Suprapubic skin (tissue), 4 donors: ENCODE results near the gene ERGIC1. TPM values are rescaled to one million over a fixed set of nuclear protein-coding genes. Genes with fewer than 3 reads are reported as not detected.
"Not testable (repeated sequence)": the region's sequence is repeated elsewhere in the genome, so short reads cannot be mapped to it uniquely, and the experiment has no call there.

Experiments
- DNase-seq, 2 donors: peaks; one replicate each; pipeline ENCODE4 v3.0.0-alpha.2; 2019; ENCODE audit warnings: low spot score in 2 of 2
- H3K27ac ChIP-seq: fragments of 200-600 bp; sonication (generic); one replicate; pipeline ENCODE4 v1.5.1; 2019
- H3K27me3 ChIP-seq: fragments of 200-600 bp; sonication (generic); one replicate; pipeline ENCODE4 v1.5.1; 2019
- H3K36me3 ChIP-seq: fragments of 200-600 bp; sonication (generic); one replicate; pipeline ENCODE4 v1.5.1; 2019
- H3K4me1 ChIP-seq: fragments of 200-600 bp; sonication (generic); one replicate; pipeline ENCODE4 v1.5.1; 2019
- H3K4me3 ChIP-seq: fragments of 200-600 bp; sonication (generic); one replicate; pipeline ENCODE4 v1.5.1; 2019; ENCODE audit warnings: mild to moderate bottlenecking
- H3K9me3 ChIP-seq: fragments of 200-600 bp; sonication (generic); one replicate; pipeline ENCODE4 v1.5.1; 2019
- CTCF ChIP-seq, 2 donors: fragments of 200-600 bp in 1 of 2; fragments of 450-650 bp in 1 of 2; sonication (generic) in 1 of 2; IDR thresholded peaks; one replicate each; pipeline ENCODE4 v1.5.1; 2016 to 2019; ENCODE audit warnings: antibody characterized with exemption in 2 of 2, mild to moderate bottlenecking in 1 of 2, moderate library complexity in 1 of 2
- EP300 ChIP-seq: sonication (generic); formaldehyde crosslinking; IDR thresholded peaks from one replicate; pipeline ENCODE4 v1.6.1; 2017; ENCODE audit warnings: antibody characterized with exemption
- POLR2A ChIP-seq, 2 donors: fragments of 450-650 bp; IDR thresholded peaks; one replicate each; pipeline ENCODE4 v1.6.1; 2017; ENCODE audit warnings: antibody characterized with exemption in 2 of 2, mild to moderate bottlenecking in 2 of 2, moderate library complexity in 2 of 2
- POLR2AphosphoS5 ChIP-seq, 3 donors: sonication (generic); formaldehyde crosslinking; IDR thresholded peaks; one replicate each; pipeline ENCODE4 v1.6.1; 2017; ENCODE audit warnings: antibody characterized with exemption in 3 of 3
- WGBS: methylation state at CpG from one replicate; pipeline ENCODE4 v1.1.5; 2018; 5-methylcytosine and 5-hydroxymethylcytosine counted together
- total RNA-seq, 4 donors: library from RNA; depleted of rRNA; stranded (reverse); fragments of >200 nt; gene quantifications; one replicate each; pipeline ENCODE4 v1.1.0, GENCODE V29; 2016

The ERGIC1 gene
- total RNA-seq, 4 donors from 2014 or later: 81.2 to 106 (median 91.8) TPM

- no peak for DNase-seq
- Histone ChIP-seq H3K36me3 (no peaks in the 10 kb centered on the region), H3K4me1 (peaks cover 48% of the 10 kb centered on the region), H3K9me3 (no peaks in the 10 kb centered on the region), H3K4me3 (no peak overlapping the region), H3K27me3 (no peaks in the 10 kb centered on the region), H3K27ac (no peak overlapping the region)
- TF ChIP-seq POLR2AphosphoS5 (IDR thresholded peaks at IDR 0.05): no peak
- TF ChIP-seq CTCF (IDR thresholded peaks at IDR 0.05): no peak
- no peak for TF ChIP-seq POLR2A (IDR thresholded peaks at IDR 0.05)
- no peak for TF ChIP-seq EP300
- WGBS: 93% methylated on average over 5 of the region's 5 CpGs
These were observed 11.5 kb downstream of the ERGIC1 start for GRCh38 chr5:172845576-172845975.

GRCh38 chr5:172846249-172846648 lies 12.2 kb downstream of the ERGIC1 start:
- Histone ChIP-seq H3K27me3 (no peaks in the 10 kb centered on the region), H3K4me3 (no peak overlapping the region), H3K4me1 (peaks cover 44% of the 10 kb centered on the region), H3K36me3 (no peaks in the 10 kb centered on the region), H3K27ac (no peak overlapping the region), H3K9me3 (no peaks in the 10 kb centered on the region)
- WGBS: 72% methylated on average over 5 of the region's 5 CpGs
- DNase-seq: no peak
- no peak for TF ChIP-seq EP300
- TF ChIP-seq POLR2A (IDR thresholded peaks at IDR 0.05): no peak
- TF ChIP-seq POLR2AphosphoS5 (IDR thresholded peaks at IDR 0.05): no peak
- TF ChIP-seq CTCF (IDR thresholded peaks at IDR 0.05): no peak

GRCh38 chr5:172846677-172847076 lies 12.6 kb downstream of the ERGIC1 start:
- no peak overlapping the region for H3K4me3 ChIP-seq
- peaks cover 49% of the 10 kb centered on the region for H3K4me1 ChIP-seq
- 66% methylated on average over 4 of the region's 4 CpGs for WGBS
- H3K9me3 ChIP-seq: no peaks in the 10 kb centered on the region
- TF ChIP-seq POLR2A (IDR thresholded peaks at IDR 0.05) (no peak), CTCF (IDR thresholded peaks at IDR 0.05) (no peak), POLR2AphosphoS5 (IDR thresholded peaks at IDR 0.05) (no peak), EP300 (no peak)
- H3K36me3 ChIP-seq: no peaks in the 10 kb centered on the region
- no peak overlapping the region for H3K27ac ChIP-seq
- no peaks in the 10 kb centered on the region for H3K27me3 ChIP-seq
- DNase-seq: no peak

- H3K36me3 ChIP-seq, H3K27ac ChIP-seq, DNase-seq, H3K4me3 ChIP-seq, H3K27me3 ChIP-seq, H3K9me3 ChIP-seq: not testable (repeated sequence)
- WGBS: 88% methylated on average over 13 of the region's 13 CpGs
- peaks cover 58% of the 10 kb centered on the region for H3K4me1 ChIP-seq
These were observed 13.5 kb downstream of the ERGIC1 start for GRCh38 chr5:172847584-172847983.

GRCh38 chr5:172848419-172848818 lies 14.4 kb downstream of the ERGIC1 start:
- 59% methylated on average over 3 of the region's 3 CpGs for WGBS
- no peak for DNase-seq

GRCh38 chr5:172849606-172850453 lies 15.8 kb downstream of the ERGIC1 start:
- no peak for DNase-seq

More at GRCh38 chr5:172848419-172848818, 14.4 kb downstream of the ERGIC1 start:
- no peaks in the 10 kb centered on the region for H3K36me3 ChIP-seq
- H3K27ac ChIP-seq: no peak overlapping the region
- no peak for TF ChIP-seq POLR2AphosphoS5 (IDR thresholded peaks at IDR 0.05)
- no peaks in the 10 kb centered on the region for H3K9me3 ChIP-seq
- no peaks in the 10 kb centered on the region for H3K27me3 ChIP-seq
- peaks cover 66% of the 10 kb centered on the region for H3K4me1 ChIP-seq
- no peak overlapping the region for H3K4me3 ChIP-seq

More at GRCh38 chr5:172849606-172850453, 15.8 kb downstream of the ERGIC1 start:
- H3K4me1 ChIP-seq: peaks cover 76% of the 10 kb centered on the region
- H3K36me3 ChIP-seq: no peaks in the 10 kb centered on the region
- H3K27ac ChIP-seq: peak overlapping the region; percentile 49
- WGBS: 50% methylated on average over 10 of the region's 15 CpGs
- TF ChIP-seq POLR2A (IDR thresholded peaks at IDR 0.05) (no peak), CTCF (IDR thresholded peaks at IDR 0.05) (no peak), EP300 (no peak), POLR2AphosphoS5 (IDR thresholded peaks at IDR 0.05) (no peak)
- no peak overlapping the region for H3K4me3 ChIP-seq
- H3K9me3 ChIP-seq: no peaks in the 10 kb centered on the region
- H3K27me3 ChIP-seq: no peaks in the 10 kb centered on the region
